ENCODE data around the gene PBXIP1. TPM values are rescaled to one million over a fixed set of nuclear protein-coding genes. Genes with fewer than 3 reads are reported as not detected.

PBXIP1 gene
- total and polyA plus RNA-seq, 10 of the 15 experiments (the other 5 are each of a cell fraction or from before 2014, with no cell fraction given) = 0.63 to 25.6 (median 15.4) TPM

DNA sequence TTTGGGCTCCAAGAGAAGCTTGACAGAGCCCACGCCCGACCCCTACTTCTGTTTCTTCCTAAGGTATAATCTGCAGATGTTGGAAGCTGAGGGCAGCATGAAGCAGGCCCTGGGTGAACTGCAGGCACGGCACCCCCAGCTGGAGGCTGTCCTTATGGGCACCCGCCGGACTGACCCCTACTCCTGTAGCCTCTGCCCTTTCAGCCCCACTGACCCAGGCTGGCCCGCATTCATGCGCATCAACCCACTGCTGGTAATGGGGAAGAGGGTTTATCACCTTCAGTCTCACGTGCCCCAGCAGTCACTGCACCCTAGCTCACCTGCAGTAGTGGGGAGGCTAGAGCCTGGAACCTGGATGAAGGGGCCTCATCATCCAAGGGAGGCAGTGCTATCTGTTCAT lies 34.4 kb upstream of the PBXIP1 start:
- Histone ChIP-seq H4K20me1 (ENCODE audit: control insufficient read depth, insufficient read depth) (no peaks in the 10 kb centered on the region), H3K36me3 (ENCODE audit: control insufficient read depth in 2 of 2, insufficient read depth in 2 of 2, low read length in 1 of 2) (peaks cover 15 to 17% of the 10 kb centered on the region in 2 experiments; a peak in 3 of 4 replicates), H3K4me2 (ENCODE audit: control insufficient read depth, insufficient read depth) (no peak overlapping the region), H3K9ac (ENCODE audit: control insufficient read depth, insufficient read depth, low read length) (no peak overlapping the region), H3K27me3 (replicated peaks in 1 of 2; ENCODE audit: control insufficient read depth in 2 of 2, insufficient read depth in 2 of 2, low read length in 1 of 2) (no peaks in the 10 kb centered on the region), H3K79me2 (ENCODE audit: control insufficient read depth, insufficient read depth, low read length) (peaks cover under 1% of the 10 kb centered on the region; the same call in 1 of the 2 replicates), H2AFZ (ENCODE audit: control insufficient read depth, low read depth, low read length) (no peak overlapping the region), H3K4me3 (no peak overlapping the region), H3K4me1 (ENCODE audit: control insufficient read depth, insufficient read depth, low read length) (no peaks in the 10 kb centered on the region), H3K9me3 (replicated peaks; ENCODE audit: control insufficient read depth, insufficient read depth, low read length) (no peaks in the 10 kb centered on the region), H3K27ac (ENCODE audit: control insufficient read depth, insufficient read depth) (no peak overlapping the region)
- ChIA-PET SMC1A (ENCODE audit: uncharacterized antibody, unreplicated experiment) (no interaction called here), POLR2A (no interaction called here), RAD21 (ENCODE audit: unreplicated experiment) (no interaction called here), CTCF (interaction anchor here (0.9 to 1.4 kb wide), 2 partner anchors 9 to 19 kb away, joined by 3 to 5 read pairs; no protein-coding TSS in a partner anchor)
- ATAC-seq (no peak), DNase-seq (ENCODE audit: low read depth, low spot score) (no peak), FAIRE-seq (no peak)
- intact Hi-C loops (cut with micrococcal nuclease; ENCODE audit: unreplicated experiment) = no loop called here
- in situ Hi-C loops (cut with MboI) = no loop called here
- no peak for TF ChIP-seq SREBF1 (IDR thresholded peaks at IDR 0.05; ENCODE audit: low read length)
- TF ChIP-seq WRNIP1 (IDR thresholded peaks at IDR 0.05; ENCODE audit: borderline replicate concordance, low read depth, low read length) = no peak
- TF ChIP-seq E4F1 (IDR thresholded peaks at IDR 0.05; ENCODE audit: borderline replicate concordance, partially characterized antibody) = no peak
- TF ChIP-seq, protein P1, sequence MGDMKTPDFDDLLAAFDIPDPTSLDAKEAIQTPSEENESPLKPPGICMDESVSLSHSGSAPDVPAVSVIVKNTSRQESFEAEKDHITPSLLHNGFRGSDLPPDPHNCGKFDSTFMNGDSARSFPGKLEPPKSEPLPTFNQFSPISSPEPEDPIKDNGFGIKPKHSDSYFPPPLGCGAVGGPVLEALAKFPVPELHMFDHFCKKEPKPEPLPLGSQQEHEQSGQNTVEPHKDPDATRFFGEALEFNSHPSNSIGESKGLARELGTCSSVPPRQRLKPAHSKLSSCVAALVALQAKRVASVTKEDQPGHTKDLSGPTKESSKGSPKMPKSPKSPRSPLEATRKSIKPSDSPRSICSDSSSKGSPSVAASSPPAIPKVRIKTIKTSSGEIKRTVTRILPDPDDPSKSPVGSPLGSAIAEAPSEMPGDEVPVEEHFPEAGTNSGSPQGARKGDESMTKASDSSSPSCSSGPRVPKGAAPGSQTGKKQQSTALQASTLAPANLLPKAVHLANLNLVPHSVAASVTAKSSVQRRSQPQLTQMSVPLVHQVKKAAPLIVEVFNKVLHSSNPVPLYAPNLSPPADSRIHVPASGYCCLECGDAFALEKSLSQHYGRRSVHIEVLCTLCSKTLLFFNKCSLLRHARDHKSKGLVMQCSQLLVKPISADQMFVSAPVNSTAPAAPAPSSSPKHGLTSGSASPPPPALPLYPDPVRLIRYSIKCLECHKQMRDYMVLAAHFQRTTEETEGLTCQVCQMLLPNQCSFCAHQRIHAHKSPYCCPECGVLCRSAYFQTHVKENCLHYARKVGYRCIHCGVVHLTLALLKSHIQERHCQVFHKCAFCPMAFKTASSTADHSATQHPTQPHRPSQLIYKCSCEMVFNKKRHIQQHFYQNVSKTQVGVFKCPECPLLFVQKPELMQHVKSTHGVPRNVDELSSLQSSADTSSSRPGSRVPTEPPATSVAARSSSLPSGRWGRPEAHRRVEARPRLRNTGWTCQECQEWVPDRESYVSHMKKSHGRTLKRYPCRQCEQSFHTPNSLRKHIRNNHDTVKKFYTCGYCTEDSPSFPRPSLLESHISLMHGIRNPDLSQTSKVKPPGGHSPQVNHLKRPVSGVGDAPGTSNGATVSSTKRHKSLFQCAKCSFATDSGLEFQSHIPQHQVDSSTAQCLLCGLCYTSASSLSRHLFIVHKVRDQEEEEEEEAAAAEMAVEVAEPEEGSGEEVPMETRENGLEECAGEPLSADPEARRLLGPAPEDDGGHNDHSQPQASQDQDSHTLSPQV (IDR thresholded peaks at IDR 0.05) = no peak
- no peak for TF ChIP-seq EP300 (IDR thresholded peaks at IDR 0.05; ENCODE audit: borderline replicate concordance in 1 of 2, control insufficient read depth in 1 of 2, low read depth in 2 of 2, low read length in 2 of 2)
- TF ChIP-seq, protein P2, sequence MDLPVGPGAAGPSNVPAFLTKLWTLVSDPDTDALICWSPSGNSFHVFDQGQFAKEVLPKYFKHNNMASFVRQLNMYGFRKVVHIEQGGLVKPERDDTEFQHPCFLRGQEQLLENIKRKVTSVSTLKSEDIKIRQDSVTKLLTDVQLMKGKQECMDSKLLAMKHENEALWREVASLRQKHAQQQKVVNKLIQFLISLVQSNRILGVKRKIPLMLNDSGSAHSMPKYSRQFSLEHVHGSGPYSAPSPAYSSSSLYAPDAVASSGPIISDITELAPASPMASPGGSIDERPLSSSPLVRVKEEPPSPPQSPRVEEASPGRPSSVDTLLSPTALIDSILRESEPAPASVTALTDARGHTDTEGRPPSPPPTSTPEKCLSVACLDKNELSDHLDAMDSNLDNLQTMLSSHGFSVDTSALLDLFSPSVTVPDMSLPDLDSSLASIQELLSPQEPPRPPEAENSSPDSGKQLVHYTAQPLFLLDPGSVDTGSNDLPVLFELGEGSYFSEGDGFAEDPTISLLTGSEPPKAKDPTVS (IDR thresholded peaks at IDR 0.05; ENCODE audit: low read depth, low read length) = no peak
- TF ChIP-seq SMARCA5 (IDR thresholded peaks at IDR 0.05) = no peak
- no peak for TF ChIP-seq RAD51 (IDR thresholded peaks at IDR 0.05)
- TF ChIP-seq NFIC (IDR thresholded peaks at IDR 0.05; ENCODE audit: low read depth, low read length) = no peak
- TF ChIP-seq RAD21 (IDR thresholded peaks at IDR 0.05; ENCODE audit: insufficient read depth, low read depth, low read length) = no peak
- no peak for TF ChIP-seq RELB (IDR thresholded peaks at IDR 0.05; ENCODE audit: low read depth)
- TF ChIP-seq SRF (IDR thresholded peaks at IDR 0.05; ENCODE audit: low read depth in 2 of 2, low read length in 2 of 2) = no peak
- no peak for TF ChIP-seq KAT2A (conservative IDR thresholded peaks at IDR 0.05; ENCODE audit: control insufficient read depth, low read depth, low read length)
- TF ChIP-seq NR2C1 (IDR thresholded peaks at IDR 0.05) = no peak
- no peak for TF ChIP-seq STAT1 (conservative IDR thresholded peaks at IDR 0.05)
- TF ChIP-seq JUNB (IDR thresholded peaks at IDR 0.05) = no peak
- BruUV-seq (replicated peaks) = no TSS peak
- 95% methylated on average over 8 of the region's 8 CpGs for WGBS (ENCODE audit: insufficient coverage, insufficient replicate concordance, low lambda C conversion rate, missing lambda C conversion rate)
